A549 treated with AZD9567 at 1 μM for 4 hours (cell line): ENCODE data around the gene NELFCD. TPM values are rescaled to one million over a fixed set of nuclear protein-coding genes. Genes with fewer than 3 reads are reported as not detected.

Experiments
- total RNA-seq: library from RNA; stranded (reverse); fragments of 200-300 nt; extraction: Qiagen RNA extraction; gene quantifications from 5 replicates; pipeline ENCODE4 v1.2.3, GENCODE V29; 2022; ENCODE audit not compliant: insufficient read depth

Gene NELFCD
- 42.6 to 72.7 TPM (median 43.6 TPM) in 5 replicates for total RNA-seq

GRCh38 chr20:58980711-58981627 lies at the start of gene NELFCD:
Gene NELFCD, plus strand, starts transcription at chr20:58981256. Its CDS starts 54 bp downstream, at chr20:58981310.

GRCh38 chr20:59006864-59007664 lies 26.0 kb downstream of the NELFCD start, which contains the start of gene CTSZ:
Gene CTSZ, minus strand, starts transcription at chr20:59007254. Its CDS starts 126 bp downstream, at chr20:59007128.

GRCh38 chr20:59019217-59019616 lies 38.2 kb downstream of the NELFCD start, which contains the start of gene TUBB1:
Gene TUBB1, plus strand, starts transcription at chr20:59019429. Its CDS starts 94 bp downstream, at chr20:59019523.

GRCh38 chr20:59032023-59032712 lies 51.1 kb downstream of the NELFCD start, which contains the start of gene ATP5F1E:
Gene ATP5F1E, minus strand, starts transcription at chr20:59032335. Its CDS starts 84 bp downstream, at chr20:59032251.

GRCh38 chr20:59042151-59042795 lies 61.2 kb downstream of the NELFCD start, which contains the start of gene PRELID3B:
Gene PRELID3B, minus strand, starts transcription at chr20:59042786. Its CDS starts 56 bp downstream, at chr20:59042730.

Other genes with a start within 250 kb of the NELFCD start
- gene GNAS-AS1, start 130.4 kb upstream of the NELFCD start, total RNA-seq = not detected in 5 replicates
- 674 to 802 TPM (median 697 TPM) in 5 replicates for gene GNAS, start 128.5 kb upstream of the NELFCD start, total RNA-seq
- gene CTSZ, start 26.0 kb downstream of the NELFCD start, total RNA-seq = 177 to 186 TPM (median 181 TPM) in 5 replicates
- 0.02 to 0.04 TPM (median 0.02 TPM) in 3 of 5 replicates, not detected in the others for gene TUBB1, start 38.2 kb downstream of the NELFCD start, total RNA-seq
- 97.1 to 148 TPM (median 102 TPM) in 5 replicates for gene ATP5F1E, start 51.1 kb downstream of the NELFCD start, total RNA-seq
- gene PRELID3B, start 61.5 kb downstream of the NELFCD start, total RNA-seq = 48.0 to 90.2 TPM (median 56.1 TPM) in 5 replicates
- gene ZNF831, start 182.6 kb downstream of the NELFCD start, total RNA-seq = not detected in 5 replicates